HG03196 (cell line): ENCODE results near the gene PRSS36.
"Not testable (repeated sequence)": the region's sequence is repeated elsewhere in the genome, so short reads cannot be mapped to it uniquely, and the experiment has no call there.

Experiments
- ATAC-seq: cut with Tn5 transposase; IDR thresholded peaks from one replicate; pipeline ENCODE4 v1.9.1; 2021; ENCODE audit not compliant: unreplicated experiment

PRSS36 gene

DNA sequence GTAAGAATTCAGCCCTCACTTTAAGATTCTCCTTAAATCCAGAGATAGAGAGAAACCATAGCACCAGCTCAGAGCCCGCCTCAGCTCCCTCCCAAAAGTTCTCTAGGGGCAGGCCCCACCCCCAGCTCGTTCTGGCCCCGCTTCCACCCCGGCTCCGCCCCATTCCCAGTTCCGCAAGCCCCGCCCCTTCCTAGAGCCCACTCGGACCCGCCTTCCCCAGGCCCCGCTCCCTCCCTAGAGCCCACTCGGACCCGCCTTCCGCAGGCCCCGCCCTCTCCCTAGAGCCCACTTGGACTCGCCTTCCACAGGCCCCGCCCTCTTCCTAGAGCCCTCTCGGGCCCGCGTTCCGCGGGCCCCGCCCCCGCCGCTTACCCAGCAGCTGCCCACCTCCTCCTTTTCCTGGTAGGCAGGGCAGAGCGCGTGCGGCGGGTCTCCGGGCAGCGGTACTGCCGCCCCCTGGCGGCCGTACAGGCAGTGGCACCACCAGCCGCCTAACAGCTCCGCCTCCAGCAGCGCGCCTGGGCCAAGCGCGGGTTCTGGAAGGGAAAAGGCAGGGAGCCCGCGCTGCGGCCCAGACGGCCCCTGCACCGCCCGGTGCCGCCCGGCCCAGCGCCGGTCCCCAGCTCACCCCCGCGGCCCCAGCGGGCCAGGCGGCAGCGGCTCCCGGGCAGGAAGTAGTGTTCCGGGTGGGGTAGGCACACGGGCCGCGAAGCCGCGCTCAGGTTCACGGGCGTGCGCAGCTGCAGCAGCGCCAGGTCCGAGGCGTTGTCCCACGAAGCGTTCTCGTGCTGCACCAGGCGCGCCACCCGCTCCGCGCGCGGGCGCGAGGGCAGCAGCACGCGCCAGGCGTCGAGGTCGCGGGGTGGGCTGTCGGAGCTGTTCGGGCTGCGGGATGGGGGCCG, 7.5 kb downstream of the PRSS36 start:
- ATAC-seq, result peak; percentile 82

DNA sequence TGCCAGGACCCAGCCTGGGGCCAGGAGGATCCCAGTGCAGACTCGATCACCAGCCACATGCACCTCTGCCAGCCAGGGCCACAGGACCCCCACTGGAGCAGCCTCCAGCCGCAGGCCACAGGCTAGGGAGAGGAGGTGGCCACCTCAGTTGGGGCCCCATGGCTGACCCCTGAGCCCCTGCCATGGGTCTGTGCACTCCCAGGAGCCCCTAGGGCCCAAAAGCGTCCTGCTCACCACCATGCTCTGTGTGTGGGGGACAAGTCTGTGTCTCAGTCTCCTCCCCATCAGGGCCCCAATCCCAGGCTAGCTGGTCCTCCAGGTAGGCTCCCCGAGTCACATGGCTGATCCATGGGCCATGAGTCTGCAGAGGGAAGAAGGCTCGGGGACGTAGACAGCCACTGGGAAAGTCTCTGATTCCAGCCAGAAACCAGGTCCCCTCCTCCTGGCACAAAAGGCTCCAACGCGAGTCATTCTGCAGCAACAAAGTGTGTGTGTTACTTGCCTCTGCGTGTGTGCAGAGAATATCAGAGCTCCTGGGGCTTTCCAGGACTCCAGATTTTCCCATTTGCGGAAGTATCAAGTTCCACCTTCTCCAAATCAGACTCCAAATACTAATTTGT, 8.3 kb downstream of the PRSS36 start:
- ATAC-seq, result no peak

DNA sequence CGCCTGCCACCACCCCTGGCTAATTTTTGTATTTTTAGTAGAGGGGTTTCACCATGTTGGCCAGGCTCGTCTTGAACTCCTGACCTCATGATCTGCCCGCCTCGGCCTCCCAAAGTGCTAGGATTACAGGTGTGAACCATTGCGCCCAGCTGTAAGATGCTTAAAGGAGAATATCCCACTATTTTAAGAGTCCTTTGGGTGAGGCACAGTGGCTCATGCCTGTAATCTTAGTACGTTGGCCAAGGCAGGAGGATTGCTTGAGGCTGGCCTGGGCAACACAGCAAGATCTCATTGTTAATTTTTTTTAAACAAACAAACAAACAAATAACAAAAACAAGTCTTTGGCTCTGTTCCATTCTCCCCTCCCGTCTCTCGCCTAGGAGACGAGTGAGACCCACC, 8.8 kb downstream of the PRSS36 start:
- ATAC-seq, result not testable (repeated sequence)

DNA sequence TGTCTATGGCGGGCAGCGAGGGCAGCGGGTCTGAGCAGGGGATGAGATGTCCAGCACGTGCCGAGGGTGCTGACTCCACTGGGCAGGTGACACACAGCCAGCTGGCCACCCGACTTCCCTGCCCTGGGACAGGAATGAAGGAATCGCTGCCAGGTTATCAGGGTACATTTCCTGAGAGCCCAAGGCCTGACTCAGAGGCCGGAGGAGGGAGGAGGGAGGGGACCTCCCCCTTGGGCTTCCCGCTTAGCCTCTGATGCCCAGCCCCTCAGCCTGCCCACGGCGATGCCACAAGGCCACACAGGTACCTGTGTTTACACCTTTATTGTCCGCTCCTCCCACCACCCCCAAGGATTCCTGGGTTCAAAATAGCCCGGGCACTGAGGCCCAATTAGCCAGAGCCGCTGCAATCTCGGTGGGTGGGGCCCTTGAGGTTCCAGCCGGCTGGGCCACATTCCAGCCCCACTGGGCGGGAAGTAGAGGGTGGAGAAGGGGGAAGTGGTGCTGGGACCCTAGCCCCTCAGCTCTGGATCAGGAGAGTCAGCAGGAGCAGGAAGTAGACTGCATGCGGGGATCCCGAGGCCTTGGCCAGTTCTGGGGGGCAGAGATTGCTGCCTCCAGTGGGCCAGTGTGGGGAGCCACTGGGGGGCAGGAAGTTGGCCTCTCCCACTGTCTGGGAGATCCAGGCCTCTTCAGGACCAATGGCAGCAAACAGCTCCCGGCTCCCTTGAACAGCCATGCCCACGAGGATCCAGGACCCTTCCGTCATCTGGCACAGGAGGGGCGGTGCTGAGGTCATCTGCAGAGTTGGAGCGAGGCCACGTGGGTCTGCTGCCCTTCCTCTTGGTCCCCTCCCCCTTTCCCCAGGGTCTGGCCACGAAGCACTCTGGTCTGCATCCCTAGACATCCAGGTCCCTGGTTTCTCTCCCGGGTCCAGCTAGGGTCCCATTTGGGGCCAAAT, 11.0 kb downstream of the PRSS36 start:
- no peak for ATAC-seq

DNA sequence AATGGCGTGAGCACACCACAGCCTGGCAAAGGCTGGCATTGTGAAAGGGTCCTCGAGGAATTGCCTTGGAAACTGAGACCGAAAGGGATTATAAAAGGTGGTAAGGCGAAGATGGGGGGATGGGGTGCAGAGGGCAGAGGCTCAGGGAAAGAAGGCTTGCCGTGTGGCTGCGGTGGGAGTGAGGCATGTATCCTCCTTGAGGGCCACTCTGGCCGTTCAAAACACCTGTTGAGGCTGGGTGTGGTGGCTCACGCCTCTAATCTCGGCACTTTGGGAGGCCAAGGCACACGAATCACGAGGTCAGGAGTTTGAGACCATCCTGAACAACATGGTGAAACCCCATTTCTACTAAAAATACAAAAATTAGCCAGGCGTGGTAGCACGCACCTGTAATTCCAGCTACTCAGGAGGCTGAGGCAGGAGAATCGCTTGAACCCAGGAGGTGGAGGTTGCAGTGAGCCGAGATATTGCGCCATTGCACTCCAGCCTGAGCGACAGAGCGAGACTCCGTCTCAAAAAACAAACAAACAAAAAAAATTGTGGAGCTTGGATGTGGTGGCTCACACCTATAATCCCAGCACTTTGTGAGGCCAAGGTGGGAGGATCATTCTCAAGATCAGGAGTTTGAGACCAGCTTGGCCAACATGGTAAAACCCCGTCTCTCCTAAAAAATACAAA, 12.9 kb downstream of the PRSS36 start:
- not testable (repeated sequence) for ATAC-seq

- no peak for ATAC-seq
Measured at GRCh38 chr16:31136287-31136662, 13.6 kb downstream of the PRSS36 start.

DNA sequence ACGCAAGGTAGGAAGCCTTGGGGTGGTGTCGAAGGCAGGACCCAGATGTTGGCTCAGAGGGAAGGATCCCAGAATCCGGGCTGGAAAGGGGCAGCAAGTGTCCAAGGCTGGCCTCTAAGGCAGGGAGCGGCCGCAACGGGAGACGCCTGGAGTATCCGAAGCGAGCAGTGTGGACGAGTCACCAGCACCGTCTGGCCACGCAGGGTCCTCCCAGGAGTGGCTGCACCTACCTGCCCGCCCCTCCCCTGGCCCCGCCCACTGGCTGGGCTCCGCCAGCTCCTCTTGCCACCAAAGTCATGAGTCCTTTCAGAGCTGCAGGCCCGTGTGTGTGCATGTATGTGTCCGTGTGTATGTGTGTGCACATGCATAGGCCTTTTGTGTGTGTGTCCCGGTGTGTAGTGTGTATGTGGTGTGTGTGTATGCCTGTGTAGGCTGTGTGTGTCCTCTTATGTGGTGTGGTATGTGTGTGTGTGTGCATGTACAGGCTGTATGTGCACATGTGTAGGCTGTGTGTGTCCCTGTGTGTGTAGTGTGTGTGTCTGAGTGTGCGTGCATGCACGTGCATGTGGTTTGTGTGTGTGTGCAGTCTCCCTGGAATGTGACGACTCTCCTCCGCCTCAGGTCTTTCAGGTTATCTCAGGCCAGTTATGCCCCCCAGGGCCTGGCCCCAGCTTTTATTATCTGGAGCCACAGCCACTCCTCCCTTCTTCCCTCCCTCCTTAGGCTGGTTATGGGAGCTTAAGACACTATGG, 14.2 kb downstream of the PRSS36 start, which contains the start of gene PRSS8:
TSS of gene PRSS8 (minus strand) at position 193 of the 752 bp plus-strand sequence. CDS start 229 bp downstream, outside the sequence.
- no peak for ATAC-seq

DNA sequence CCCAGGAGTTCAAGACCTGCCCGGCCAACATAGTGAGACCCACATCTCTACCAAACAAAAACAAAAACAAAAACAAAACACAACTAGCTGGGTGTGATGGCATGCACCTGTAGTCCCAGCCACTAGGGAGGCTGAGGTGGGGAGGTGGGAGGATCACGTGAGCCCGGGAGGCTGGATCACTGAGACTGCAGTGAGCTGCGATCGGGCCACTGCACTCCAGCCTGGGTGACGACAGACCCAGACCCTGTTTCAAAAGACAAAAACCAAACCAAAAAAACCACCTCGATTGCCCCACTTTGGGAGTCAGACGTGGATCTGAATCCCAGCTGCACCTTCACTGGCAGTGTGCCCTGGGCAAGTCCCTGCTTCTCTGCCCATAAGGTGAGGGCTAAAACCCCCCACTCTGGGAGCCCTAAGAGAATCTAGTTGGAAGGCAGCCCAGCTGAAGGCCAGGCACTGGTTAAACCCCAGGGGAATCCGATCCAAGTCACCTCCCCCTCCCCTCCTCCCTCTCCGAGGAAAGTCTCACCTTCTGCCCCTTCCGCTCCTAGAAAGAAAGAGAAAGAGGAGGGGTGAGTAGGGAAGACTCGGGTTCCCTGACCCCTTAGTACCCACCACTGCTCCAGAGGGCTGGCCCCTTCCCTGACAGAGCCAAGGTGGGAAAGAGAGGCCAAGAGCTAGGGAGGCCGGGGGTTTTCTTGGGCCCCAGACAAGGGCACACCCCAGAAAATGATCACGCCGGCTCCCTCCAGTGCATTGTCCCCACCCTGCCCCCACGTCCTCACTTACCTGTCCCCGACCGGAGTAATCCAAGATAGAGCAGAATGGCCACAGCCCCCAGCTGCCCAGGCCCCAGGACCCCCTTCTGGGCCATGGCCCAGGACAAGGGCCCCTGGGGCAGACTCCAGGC, 15.0 kb downstream of the PRSS36 start:
- no peak for ATAC-seq

- no peak for ATAC-seq
Measured at GRCh38 chr16:31134091-31134571, 15.7 kb downstream of the PRSS36 start.

GRCh38 chr16:31133046-31133501, 16.8 kb downstream of the PRSS36 start:
- ATAC-seq, result no peak

DNA sequence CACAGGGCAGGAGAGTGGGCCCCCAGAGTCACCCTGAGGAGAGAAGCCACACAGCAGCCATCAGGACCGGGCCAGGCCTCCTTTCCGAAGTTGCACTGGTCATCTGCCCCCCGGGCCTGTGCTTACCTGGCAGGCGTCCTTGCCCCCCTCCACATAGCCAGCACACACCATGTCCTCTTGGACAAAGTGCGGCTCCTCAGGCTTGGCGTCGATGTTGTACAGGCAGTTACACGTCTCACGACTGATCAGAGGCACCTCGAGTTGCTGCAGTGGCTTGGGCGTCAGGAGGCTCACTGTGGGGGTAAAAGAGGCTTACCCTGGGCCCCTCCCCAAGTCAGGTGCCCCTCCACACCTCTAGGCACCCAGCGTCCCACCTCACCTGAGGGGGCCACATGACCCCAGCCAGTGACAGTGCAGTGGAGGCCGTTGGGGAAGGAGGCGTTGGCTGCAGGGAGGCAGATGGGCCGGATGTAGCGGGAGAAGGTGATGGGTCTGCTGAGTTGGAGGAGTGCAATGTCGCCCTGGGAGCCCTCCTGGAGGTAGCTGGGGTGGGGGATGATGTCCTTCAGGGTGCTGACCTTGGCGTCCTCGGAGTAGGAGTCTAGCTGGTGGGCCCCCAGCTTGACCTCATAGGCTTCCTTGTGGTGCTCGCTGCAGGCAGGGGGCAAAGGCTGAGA, 17.4 kb downstream of the PRSS36 start:
- no peak for ATAC-seq

DNA sequence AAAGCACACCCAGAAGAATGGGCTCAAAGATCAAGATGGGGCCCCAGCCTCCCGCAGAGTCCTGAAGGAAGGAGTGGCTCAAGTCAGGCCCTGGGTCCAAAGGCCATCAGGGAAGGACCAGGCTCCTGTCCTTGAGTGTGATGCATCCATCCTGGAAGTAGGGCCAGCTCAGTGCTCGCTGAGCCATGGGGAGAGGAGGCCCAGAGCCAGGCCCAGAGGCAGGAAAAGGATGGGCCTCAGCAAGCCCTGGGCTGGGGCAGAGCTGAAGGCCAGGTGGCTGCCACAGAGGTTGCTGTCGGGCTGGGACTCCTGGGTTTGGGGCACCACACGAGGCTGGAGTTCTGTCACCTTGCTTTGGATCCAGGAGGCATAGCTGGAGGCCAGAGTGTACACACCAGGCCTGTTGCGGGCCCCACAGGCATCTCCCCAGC, 18.0 kb downstream of the PRSS36 start:
- no peak for ATAC-seq

- no peak for ATAC-seq
Measured at GRCh38 chr16:31131416-31131815, 18.4 kb downstream of the PRSS36 start.

DNA sequence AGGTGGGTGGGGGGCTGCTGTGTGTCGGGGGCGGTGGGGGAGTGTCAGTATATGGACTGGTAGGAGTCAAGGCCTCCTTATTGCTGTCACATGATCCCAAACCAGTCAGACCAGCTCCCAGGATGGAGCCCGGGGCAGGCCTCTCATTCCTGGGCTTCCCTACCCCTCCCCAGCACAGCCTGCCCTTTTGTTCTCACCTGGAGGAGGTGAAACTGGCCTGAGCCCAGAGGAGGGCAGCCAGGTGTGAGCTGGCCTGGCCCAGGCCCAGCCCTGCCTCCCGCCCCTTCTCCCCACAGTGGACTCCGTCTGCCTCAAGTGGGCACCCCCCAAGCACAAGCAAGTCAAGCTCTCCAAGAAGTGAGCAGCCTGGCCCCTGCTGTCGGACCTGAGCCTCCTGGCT, 19.0 kb downstream of the PRSS36 start:
- no peak for ATAC-seq

DNA sequence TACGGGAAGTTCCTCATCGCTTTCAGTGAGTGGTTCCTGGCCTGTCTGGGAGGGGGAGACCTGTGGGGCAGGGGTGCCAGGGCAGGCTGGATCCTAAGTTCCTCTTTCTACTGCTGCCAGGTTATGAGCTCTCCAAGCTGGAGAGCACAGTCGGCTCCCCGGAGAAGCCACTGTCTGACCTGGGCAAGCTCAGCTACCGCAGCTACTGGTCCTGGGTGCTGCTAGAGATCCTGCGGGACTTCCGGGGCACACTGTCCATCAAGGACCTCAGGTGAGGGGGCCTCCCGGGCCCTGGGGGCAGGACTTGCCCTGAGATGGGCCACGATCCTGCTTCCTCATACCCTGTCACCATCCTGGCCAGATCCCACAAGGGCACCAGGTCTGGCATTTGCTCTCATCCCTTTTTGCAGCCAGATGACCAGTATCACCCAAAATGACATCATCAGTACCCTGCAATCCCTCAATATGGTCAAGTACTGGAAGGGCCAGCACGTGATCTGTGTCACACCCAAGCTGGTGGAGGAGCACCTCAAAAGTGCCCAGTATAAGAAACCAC, 19.5 kb downstream of the PRSS36 start:
- no peak for ATAC-seq

DNA sequence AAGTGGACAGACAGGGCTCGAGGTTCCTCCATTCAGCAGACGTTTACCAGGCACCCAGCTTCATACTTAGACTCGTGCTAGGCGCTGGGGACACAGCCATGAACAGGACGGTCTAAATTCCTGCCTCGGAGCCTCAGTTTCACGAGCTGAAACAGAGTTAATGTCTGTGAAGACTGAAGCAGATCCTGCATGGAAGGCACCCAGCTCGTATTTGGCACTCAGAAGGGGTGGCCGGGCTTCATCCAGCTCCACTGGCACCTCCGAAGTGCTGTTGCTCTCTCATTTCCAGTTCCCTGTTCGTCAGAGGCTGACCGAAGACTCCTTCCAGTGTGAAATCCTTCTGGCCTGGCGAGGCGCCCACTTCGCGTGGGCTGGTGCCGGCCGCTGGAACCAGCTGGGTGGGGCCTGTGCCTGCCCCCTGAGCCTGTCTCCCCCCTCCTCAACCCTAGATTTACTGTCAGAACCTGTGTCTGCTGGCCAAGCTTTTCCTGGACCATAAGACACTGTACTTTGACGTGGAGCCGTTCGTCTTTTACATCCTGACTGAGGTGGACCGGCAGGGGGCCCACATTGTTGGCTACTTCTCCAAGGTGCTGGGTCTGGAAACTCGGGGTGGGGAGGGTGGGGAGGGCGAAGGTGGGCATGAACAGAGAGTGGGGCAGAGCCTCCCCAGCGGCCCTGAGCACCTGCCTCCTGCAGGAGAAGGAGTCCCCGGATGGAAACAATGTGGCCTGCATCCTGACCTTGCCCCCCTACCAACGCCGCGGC, 20.1 kb downstream of the PRSS36 start:
- ATAC-seq, result no peak
